Fibroblast of lung (primary cell): Measurements from ENCODE around the gene RYR2. TPM values are rescaled to one million over a fixed set of nuclear protein-coding genes. Genes with fewer than 3 reads are reported as not detected.

Experiments used
- DNase-seq, 2 donors: peaks; one replicate each; pipeline versions ENCODE4 v3.0.0 to v3.0.0-alpha.2; 2010; ENCODE audit warnings: low read depth in 2 of 2
- H2AFZ ChIP-seq: 2 replicates; pipeline ENCODE4 v1.5.1; 2012; ENCODE audit warnings: low read length, control low read depth, inconsistent platforms
- H3K27ac ChIP-seq: 2 replicates; pipeline ENCODE4 v1.5.1; 2011; ENCODE audit warnings: low read length, control low read depth; ENCODE audit not compliant: insufficient read depth
- H3K27me3 ChIP-seq: 2 replicates; pipeline ENCODE4 v1.5.1; 2011; ENCODE audit warnings: mild to moderate bottlenecking, low read length; ENCODE audit not compliant: control insufficient read depth, insufficient read depth
- H3K36me3 ChIP-seq: 2 replicates; pipeline ENCODE4 v1.5.1; 2011; ENCODE audit warnings: low read length; ENCODE audit not compliant: control insufficient read depth, insufficient read depth
- H3K4me1 ChIP-seq: 2 replicates; pipeline ENCODE4 v1.5.1; 2011; ENCODE audit warnings: low read length; ENCODE audit not compliant: control insufficient read depth, insufficient read depth; ENCODE audit errors: extremely low read depth
- H3K4me2 ChIP-seq: 2 replicates; pipeline ENCODE4 v1.5.1; 2011; ENCODE audit warnings: low read length, control low read depth; ENCODE audit not compliant: insufficient read depth; ENCODE audit errors: extremely low read depth
- H3K4me3 ChIP-seq, 4 experiments: fragments of 200-600 bp in 1 of 4; sonication (generic) in 1 of 4; replicated peaks in 1 of 4; 2 replicates each; pipeline ENCODE4 v1.5.1; 2011 to 2016; ENCODE audit warnings: low read length in 4 of 4, low read depth in 3 of 4, mild to moderate bottlenecking in 3 of 4, control low read depth in 2 of 4, inconsistent platforms in 1 of 4, mixed read lengths in 1 of 4; ENCODE audit not compliant: insufficient read depth in 1 of 4; ENCODE audit errors: control extremely low read depth in 1 of 4
- H3K79me2 ChIP-seq: 2 replicates; pipeline ENCODE4 v1.5.1; 2012; ENCODE audit warnings: mild to moderate bottlenecking, low read length, inconsistent platforms; ENCODE audit not compliant: control insufficient read depth, insufficient read depth
- H3K9ac ChIP-seq: 2 replicates; pipeline ENCODE4 v1.5.1; 2011; ENCODE audit warnings: mild to moderate bottlenecking, low read length, control low read depth; ENCODE audit not compliant: insufficient read depth
- H3K9me3 ChIP-seq: 2 replicates; pipeline ENCODE4 v1.5.1; 2012; ENCODE audit warnings: low read depth, low read length; ENCODE audit not compliant: control insufficient read depth, insufficient read depth
- H4K20me1 ChIP-seq: 2 replicates; pipeline ENCODE4 v1.5.1; 2011; ENCODE audit warnings: low read length; ENCODE audit not compliant: control insufficient read depth, insufficient read depth; ENCODE audit errors: extremely low read depth
- CTCF ChIP-seq, 2 donors: IDR thresholded peaks in 1 of 2; conservative IDR thresholded peaks in 1 of 2; 1 replicate in 1 of 2; 2 replicates in 1 of 2; pipeline ENCODE4 v1.5.1; 2011 to 2012; ENCODE audit warnings: low read length in 2 of 2, control low read depth in 1 of 2, inconsistent platforms in 1 of 2, low read depth in 1 of 2, mild to moderate bottlenecking in 1 of 2
- EZH2 ChIP-seq: IDR thresholded peaks from 2 replicates; pipeline ENCODE4 v1.5.1; 2012; ENCODE audit warnings: low read length, control low read depth, mild to moderate bottlenecking; ENCODE audit errors: missing control alignments
- polyA plus RNA-seq, 2 donors: library from polyadenylated mRNA; depleted of rRNA in 1 of 2; stranded (reverse) in 1 of 2; unstranded in 1 of 2; fragments of >200 nt; gene quantifications; 2 replicates each; pipeline ENCODE4 v1.2.1, GENCODE V29; 2011 to 2012; ENCODE audit warnings: missing spikeins in 1 of 2
- total RNA-seq: library from RNA; depleted of rRNA; stranded (reverse); fragments of >200 nt; gene quantifications from 2 replicates; pipeline ENCODE4 v1.2.1, GENCODE V29; 2014

RYR2 gene
- total and polyA plus RNA-seq, 2 donors (not counting 1 experiment from before 2014, with no cell fraction given) = 0.06 to 0.17 TPM

GRCh38 chr1:237405912-237406311 lies 363.9 kb downstream of the RYR2 start:
- TF ChIP-seq CTCF (conservative IDR thresholded peaks at IDR 0.05 in 1 of 2, IDR thresholded peaks at IDR 0.05 in 1 of 2; ENCODE audit: low read depth in 1 of 2, low read length in 2 of 2) (no peak), EZH2 (no peak)

GRCh38 chr1:237411621-237412020 lies 369.6 kb downstream of the RYR2 start:
- TF ChIP-seq CTCF (conservative IDR thresholded peaks at IDR 0.05 in 1 of 2, IDR thresholded peaks at IDR 0.05 in 1 of 2; ENCODE audit: low read depth in 1 of 2, low read length in 2 of 2) (no peak), EZH2 (no peak)
- no peak overlapping the region for H3K4me2 ChIP-seq

More at GRCh38 chr1:237405912-237406311, 363.9 kb downstream of the RYR2 start:
- Histone ChIP-seq H3K9me3 (no peaks in the 10 kb centered on the region), H4K20me1 (no peaks in the 10 kb centered on the region), H3K4me3 (no peak overlapping the region), H3K4me1 (no peaks in the 10 kb centered on the region), H3K9ac (no peak overlapping the region), H3K79me2 (no peaks in the 10 kb centered on the region), H2AFZ (no peak overlapping the region), H3K36me3 (no peaks in the 10 kb centered on the region), H3K4me2 (no peak overlapping the region), H3K27ac (no peak overlapping the region), H3K27me3 (no peaks in the 10 kb centered on the region)
- DNase-seq = no peak

GRCh38 chr1:237416924-237417655 lies 375.1 kb downstream of the RYR2 start:
- Histone ChIP-seq H3K27me3 (no peaks in the 10 kb centered on the region), H3K9me3 (no peaks in the 10 kb centered on the region), H3K36me3 (no peaks in the 10 kb centered on the region), H4K20me1 (no peaks in the 10 kb centered on the region), H3K27ac (no peak overlapping the region), H3K4me1 (no peaks in the 10 kb centered on the region), H2AFZ (no peak overlapping the region), H3K4me3 (no peak overlapping the region), H3K9ac (no peak overlapping the region), H3K4me2 (no peak overlapping the region), H3K79me2 (no peaks in the 10 kb centered on the region)
- TF ChIP-seq CTCF (conservative IDR thresholded peaks at IDR 0.05 in 1 of 2, IDR thresholded peaks at IDR 0.05 in 1 of 2; ENCODE audit: low read depth in 1 of 2, low read length in 2 of 2) (no peak), EZH2 (no peak)
- DNase-seq = no peak

More at GRCh38 chr1:237411621-237412020, 369.6 kb downstream of the RYR2 start:
- H3K27ac ChIP-seq = no peak overlapping the region
- DNase-seq = no peak
- H3K4me3 ChIP-seq = no peak overlapping the region
- H3K4me1 ChIP-seq = no peaks in the 10 kb centered on the region
- no peak overlapping the region for H2AFZ ChIP-seq
- no peak overlapping the region for H3K9ac ChIP-seq
- no peaks in the 10 kb centered on the region for H3K36me3 ChIP-seq
- no peaks in the 10 kb centered on the region for H3K27me3 ChIP-seq
- no peaks in the 10 kb centered on the region for H3K79me2 ChIP-seq
- H4K20me1 ChIP-seq = no peaks in the 10 kb centered on the region
- no peaks in the 10 kb centered on the region for H3K9me3 ChIP-seq
